OCI-LY7 (cell line): ENCODE measurements around the gene EIF4E1B. TPM values are rescaled to one million over a fixed set of nuclear protein-coding genes. Genes with fewer than 3 reads are reported as not detected.
"Not testable (repeated sequence)": the region's sequence is repeated elsewhere in the genome, so short reads cannot be mapped to it uniquely, and the experiment has no call there.

ENCODE experiments used
- BruUV-seq: library from RNA; stranded (reverse); fragments of 400-500 nt; replicated peaks from 2 replicates; lab custom pipeline; 2021; lab: Mats Ljungman, UMichigan
- CTCF ChIA-PET: fragments of 300-600 bp; sonication (Branson Sonifier 250); formaldehyde crosslinking; loops from one replicate; lab custom pipeline; 2022; ENCODE audit warnings: antibody characterized with exemption; ENCODE audit not compliant: unreplicated experiment; lab: Charles Lee
- POLR2A ChIA-PET: fragments of 300-600 bp; sonication (Branson Sonifier 250); formaldehyde crosslinking; loops from one replicate; lab custom pipeline; 2022; ENCODE audit warnings: antibody characterized with exemption; lab: Charles Lee
- DNase-seq: peaks from one replicate; pipeline ENCODE4 v3.0.0-alpha.2; 2015; ENCODE audit warnings: low spot score
- H2AFZ ChIP-seq: fragments of 200-600 bp; sonication (generic), shearing (Covaris generic); 2 replicates; pipeline ENCODE4 v1.6.1; 2014; ENCODE audit warnings: mild to moderate bottlenecking, antibody characterized with exemption, low read length, moderate library complexity
- H3K27ac ChIP-seq: fragments of 200-600 bp; sonication (generic); 2 replicates; pipeline ENCODE4 v1.5.1; 2014; ENCODE audit warnings: mixed run types, low read depth, mild to moderate bottlenecking, moderate library complexity, low read length, inconsistent platforms; ENCODE audit not compliant: poor library complexity, severe bottlenecking
- H3K36me3 ChIP-seq: fragments of 200-600 bp; sonication (generic); 2 replicates; pipeline ENCODE4 v1.6.1; 2014; ENCODE audit warnings: mild to moderate bottlenecking, antibody characterized with exemption, low read length, moderate library complexity, mixed read lengths; ENCODE audit not compliant: insufficient read depth
- H3K4me1 ChIP-seq: fragments of 200-600 bp; sonication (generic); 2 replicates; pipeline ENCODE4 v1.5.1; 2014; ENCODE audit warnings: mild to moderate bottlenecking, low read length; ENCODE audit not compliant: insufficient read depth, poor library complexity, severe bottlenecking
- H3K4me2 ChIP-seq: fragments of 200-600 bp; sonication (generic); 2 replicates; pipeline ENCODE4 v1.6.1; 2014; ENCODE audit warnings: mild to moderate bottlenecking, low read length
- H3K4me3 ChIP-seq: fragments of 200-600 bp; sonication (generic); 2 replicates; pipeline ENCODE4 v1.5.1; 2014; ENCODE audit warnings: mild to moderate bottlenecking, low read depth, low read length; ENCODE audit not compliant: poor library complexity, severe bottlenecking
- H3K79me2 ChIP-seq: fragments of 200-600 bp; sonication (generic); 2 replicates; pipeline ENCODE4 v1.6.1; 2016; ENCODE audit warnings: low read depth, mild to moderate bottlenecking, low read length, moderate library complexity, mixed read lengths; ENCODE audit not compliant: insufficient read depth
- H3K9me2 ChIP-seq: fragments of 200-600 bp; sonication (generic); 2 replicates; pipeline ENCODE4 v1.6.1; 2016; ENCODE audit warnings: mild to moderate bottlenecking, low read length, mixed read lengths; ENCODE audit not compliant: insufficient read depth
- H3K9me3 ChIP-seq: fragments of 200-600 bp; sonication (generic); 2 replicates; pipeline ENCODE4 v1.6.1; 2014; ENCODE audit warnings: mild to moderate bottlenecking, mixed run types, low read length, mixed read lengths
- H4K20me1 ChIP-seq: fragments of 200-600 bp; sonication (generic); 2 replicates; pipeline ENCODE4 v1.6.1; 2014; ENCODE audit warnings: mild to moderate bottlenecking, antibody characterized with exemption, low read length, moderate library complexity, mixed read lengths; ENCODE audit not compliant: insufficient read depth
- CTCF ChIP-seq: fragments of 200-600 bp; sonication (generic); conservative IDR thresholded peaks from 2 replicates; pipeline ENCODE4 v1.5.1; 2014; ENCODE audit warnings: mild to moderate bottlenecking, antibody characterized with exemption, low read length, moderate library complexity, mixed read lengths
- EZH2phosphoT487 ChIP-seq: fragments of 200-600 bp; sonication (generic); IDR thresholded peaks from 2 replicates; pipeline ENCODE4 v1.6.1; 2018; ENCODE audit warnings: low read depth, borderline replicate concordance, mild to moderate bottlenecking, mixed run types, antibody characterized with exemption, low read length, moderate library complexity, mixed read lengths
- intact Hi-C: fragments of 100-400 bp; cut with micrococcal nuclease; formaldehyde crosslinking; loops from one replicate; pipeline ENCODE4 v1.10.0; 2022; ENCODE audit not compliant: unreplicated experiment
- total RNA-seq, 2 experiments: library from RNA; depleted of rRNA in 1 of 2; stranded (reverse); fragments of >200 nt in 1 of 2; shearing (Covaris generic) in 1 of 2; gene quantifications; 2 replicates each; pipeline ENCODE4 v1.2.3, GENCODE V29; 2014 to 2022

The EIF4E1B gene
- total RNA-seq, 2 experiments from 2014 or later: 0.16 to 2.4 TPM

DNA sequence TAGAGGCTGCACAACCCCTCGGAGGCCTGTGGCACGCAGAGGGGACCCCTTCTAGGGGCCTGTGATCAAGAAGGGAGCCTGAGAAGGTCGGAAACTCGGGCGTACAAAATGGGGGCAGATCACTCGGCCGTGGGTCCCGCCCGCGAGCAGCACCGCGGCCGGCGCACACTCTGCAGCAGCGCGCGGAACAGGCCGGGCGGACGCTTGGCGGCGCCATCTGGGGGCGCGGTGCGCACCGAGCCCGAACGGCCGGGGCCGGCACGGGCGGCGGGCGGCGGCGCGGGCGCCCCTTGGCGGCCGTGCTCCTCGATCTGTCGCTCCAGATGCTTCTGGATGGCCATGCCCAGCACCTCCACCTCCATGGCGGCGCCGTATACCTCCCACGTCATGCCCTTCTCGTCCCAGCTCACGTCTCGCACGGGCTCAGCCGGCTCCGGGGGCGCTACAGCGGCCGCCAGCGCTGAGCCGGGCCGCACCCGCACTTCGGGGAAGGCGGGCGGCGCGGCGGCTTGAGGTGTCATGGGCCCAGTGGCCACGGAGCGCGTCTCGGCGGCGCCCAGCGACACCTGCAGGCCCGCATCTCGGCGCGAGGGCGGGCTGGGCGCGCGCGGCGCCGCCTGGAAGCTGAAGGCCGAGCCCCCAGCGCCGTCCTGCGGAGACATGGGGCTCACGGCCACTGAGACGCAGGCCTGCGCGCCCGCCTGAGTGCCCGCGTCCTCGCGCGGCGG is 33.6 kb upstream of the EIF4E1B start:
- Histone ChIP-seq H3K27ac (no peak overlapping the region), H3K9me3 (no peaks in the 10 kb centered on the region), H3K4me3 (no peak overlapping the region), H3K79me2 (no peaks in the 10 kb centered on the region), H4K20me1 (no peaks in the 10 kb centered on the region; the same call in 1 of the 2 replicates), H3K4me2 (no peak overlapping the region), H3K4me1 (no peaks in the 10 kb centered on the region), H3K36me3 (0 out of 2 replicates have a peak, but pooled peaks cover 4% of the 10 kb centered on the region), H3K9me2 (no peaks in the 10 kb centered on the region), H2AFZ (no peak overlapping the region)
- CTCF ChIA-PET: no interaction called here
- intact Hi-C loops: no loop called here
- peak; percentile 13 for DNase-seq
- POLR2A ChIA-PET: no interaction called here
- TF ChIP-seq EZH2phosphoT487 (no peak), CTCF (no peak)
- BruUV-seq: no TSS peak

DNA sequence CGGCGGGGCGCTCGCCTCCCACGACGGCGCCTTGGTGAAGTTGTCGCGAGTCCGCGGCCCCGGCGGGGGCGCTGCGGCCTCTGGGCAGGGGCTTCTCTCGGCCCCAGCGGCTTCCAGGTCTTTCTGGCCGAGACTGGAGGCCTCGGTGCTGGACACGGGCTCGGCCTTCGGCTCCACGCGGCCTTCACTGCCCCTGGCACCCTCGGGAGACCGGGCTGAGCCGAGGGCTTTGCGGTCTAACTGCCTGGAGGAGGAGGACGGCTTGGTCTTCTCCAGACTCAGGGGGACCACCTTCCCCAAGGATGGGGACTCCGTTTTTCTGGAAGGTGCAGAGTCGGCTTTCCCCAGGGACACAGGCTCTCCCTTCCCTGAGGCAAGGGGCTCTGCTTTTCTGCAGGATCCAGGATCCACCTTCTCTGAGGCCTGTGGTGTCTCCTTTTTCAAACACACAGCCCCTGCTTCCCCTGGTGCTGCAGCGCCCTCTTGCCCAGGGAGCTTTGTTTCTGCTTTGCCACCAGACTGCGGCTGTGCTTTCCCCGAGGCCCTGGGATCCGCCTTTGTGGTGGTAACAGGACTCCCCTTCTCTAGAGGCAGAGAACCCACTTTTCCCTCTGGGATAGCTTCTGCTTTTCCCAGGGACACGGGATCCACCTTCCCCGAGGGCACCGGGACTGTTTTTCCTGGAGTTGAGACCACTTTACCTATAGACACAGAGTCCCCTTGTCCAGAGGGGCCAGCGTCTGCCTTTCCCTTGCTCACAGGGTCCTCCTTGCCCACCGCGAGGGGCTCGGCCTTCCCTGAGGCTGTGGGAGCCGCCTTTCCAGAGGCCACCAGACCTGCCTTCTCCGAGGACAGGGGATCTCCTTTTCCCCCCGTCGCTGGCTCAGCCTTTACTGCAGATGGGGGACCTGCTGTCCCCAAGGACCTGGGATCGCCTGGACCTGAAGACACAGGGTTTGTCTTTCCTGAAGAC is 32.8 kb upstream of the EIF4E1B start:
- ChIA-PET POLR2A (no interaction called here), CTCF (no interaction called here)
- H3K36me3 ChIP-seq: no peaks in the 10 kb centered on the region
- TF ChIP-seq CTCF (no peak), EZH2phosphoT487 (no peak)
- no peaks in the 10 kb centered on the region for H3K9me2 ChIP-seq
- no peaks in the 10 kb centered on the region; the same call in 1 of the 2 replicates for H4K20me1 ChIP-seq
- no peaks in the 10 kb centered on the region for H3K4me1 ChIP-seq
- no TSS peak for BruUV-seq
- intact Hi-C loops: no loop called here
- no peak overlapping the region for H3K4me3 ChIP-seq
- H2AFZ ChIP-seq: no peak overlapping the region
- no peaks in the 10 kb centered on the region for H3K9me3 ChIP-seq
- DNase-seq: no peak
- H3K79me2 ChIP-seq: no peaks in the 10 kb centered on the region
- H3K27ac ChIP-seq: no peak overlapping the region
- no peak overlapping the region for H3K4me2 ChIP-seq

DNA sequence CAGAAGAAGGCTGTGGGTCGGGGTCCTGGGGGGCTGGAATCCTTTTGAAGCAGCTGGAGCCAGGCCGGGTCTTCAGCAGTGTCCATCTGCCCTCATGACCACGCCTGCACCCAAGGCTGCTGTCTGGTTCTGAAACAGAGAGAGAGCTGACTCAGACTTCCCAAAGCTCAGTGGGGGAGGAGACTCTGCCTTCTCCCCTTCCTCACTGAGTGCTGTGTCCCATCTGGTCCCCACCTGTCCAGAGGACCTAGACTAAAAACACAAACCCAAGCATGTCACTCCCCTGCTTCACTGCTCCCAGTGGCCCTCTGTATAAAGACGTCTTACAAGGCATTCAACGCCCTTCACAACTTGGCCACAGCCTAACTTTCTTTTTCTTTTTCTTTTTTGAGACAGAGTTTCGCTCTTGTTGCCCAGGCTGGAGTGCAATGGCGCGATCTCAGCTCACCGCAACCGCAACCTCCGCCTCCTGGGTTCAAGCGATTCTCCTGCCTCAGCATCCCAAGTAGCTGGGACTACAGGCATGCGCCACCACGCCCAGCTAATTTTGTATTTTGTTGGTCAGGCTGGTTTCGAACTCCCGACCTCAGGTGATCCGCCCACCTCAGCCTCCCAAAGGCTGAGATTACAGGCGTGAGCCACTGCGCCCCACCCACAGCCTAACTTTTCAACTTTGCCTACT is 30.6 kb upstream of the EIF4E1B start:
- intact Hi-C loops, BruUV-seq, POLR2A ChIA-PET, H4K20me1 ChIP-seq, H3K36me3 ChIP-seq, H3K79me2 ChIP-seq, H3K27ac ChIP-seq, H3K9me2 ChIP-seq, H3K4me1 ChIP-seq, H3K9me3 ChIP-seq, H3K4me2 ChIP-seq, DNase-seq, H2AFZ ChIP-seq, CTCF ChIA-PET, H3K4me3 ChIP-seq: not testable (repeated sequence)
